ENCODE data around the gene RIMKLB. TPM values are rescaled to one million over a fixed set of nuclear protein-coding genes. Genes with fewer than 3 reads are reported as not detected.

Gene RIMKLB
- total RNA-seq, 1 experiment from 2014 or later, result 87.7 TPM

DNA sequence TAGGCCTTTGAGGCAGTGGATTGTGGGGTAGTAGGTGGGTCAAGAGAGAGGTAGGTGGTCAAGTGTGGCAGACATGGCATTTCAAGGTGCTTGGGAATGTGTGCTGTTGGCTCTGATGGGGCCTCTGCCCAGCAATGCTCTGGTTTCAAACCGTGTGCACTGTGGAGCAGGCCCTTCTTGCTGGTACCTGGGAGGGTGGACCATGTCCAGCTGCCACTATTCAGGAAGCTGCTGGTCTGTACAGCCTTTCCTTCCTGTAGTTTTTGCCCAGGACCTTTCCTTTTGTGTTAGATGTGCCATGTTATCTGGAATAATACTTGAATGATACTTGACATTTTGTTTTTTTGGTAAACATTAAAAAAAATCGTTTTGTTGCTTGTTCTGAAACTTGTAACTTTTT lies 14.8 kb downstream of the RIMKLB start:
- Histone ChIP-seq H3K4ac (ENCODE audit: low read depth, low read length) (no peak overlapping the region), H3K4me1 (ENCODE audit: insufficient read depth, low read length) (no peaks in the 10 kb centered on the region), H3K23me2 (ENCODE audit: insufficient read length, low read depth, low read length, poor library complexity, severe bottlenecking) (no peaks in the 10 kb centered on the region), H4K20me1 (ENCODE audit: control insufficient read depth, insufficient read depth, insufficient read length) (no peaks in the 10 kb centered on the region), H3K9ac (ENCODE audit: extremely low read depth, insufficient read length, low read length) (no peak overlapping the region), H2BK20ac (ENCODE audit: low read depth, low read length, poor library complexity, severe bottlenecking) (no peak overlapping the region), H3K18ac (ENCODE audit: insufficient read length, low read depth, low read length) (no peak overlapping the region), H2AFZ (ENCODE audit: low read length) (no peak overlapping the region), H3T11ph (ENCODE audit: low read length) (no peak overlapping the region), H3K14ac (ENCODE audit: insufficient read depth, low read length) (no peak overlapping the region), H4K91ac (ENCODE audit: insufficient read length, low read depth, low read length) (no peak overlapping the region), H3K9me3 (ENCODE audit: control insufficient read depth, low read depth, low read length) (no peaks in the 10 kb centered on the region), H4K8ac (replicated peaks; ENCODE audit: insufficient read length, low read depth, low read length) (no peak overlapping the region), H3K79me1 (ENCODE audit: insufficient read depth, low read depth, low read length, poor library complexity, severe bottlenecking) (peaks cover 10% of the 10 kb centered on the region), H2BK5ac (ENCODE audit: insufficient read length, low read length) (no peak overlapping the region), H3K4me2 (ENCODE audit: insufficient read depth, insufficient read length, low read length) (no peak overlapping the region), H3K23ac (ENCODE audit: insufficient read length, low read depth, low read length) (no peak overlapping the region), H2AK5ac (ENCODE audit: insufficient read length, low read length) (no peak overlapping the region), H3K56ac (ENCODE audit: insufficient read length, low read depth, low read length) (no peak overlapping the region), H2BK120ac (ENCODE audit: low read depth, low read length, poor library complexity, severe bottlenecking) (no peak overlapping the region), H4K5ac (ENCODE audit: insufficient read length, low read depth, low read length) (no peak overlapping the region), H2BK12ac (ENCODE audit: insufficient read length, low read depth, low read length) (no peak overlapping the region), H2BK15ac (ENCODE audit: low read depth, low read length) (no peak overlapping the region), H3K27me3 (ENCODE audit: insufficient read depth, low read length) (no peaks in the 10 kb centered on the region), H3K27ac (ENCODE audit: insufficient read length, low read depth, low read length) (no peak overlapping the region), H3K79me2 (ENCODE audit: insufficient read depth, low read length) (peaks cover 16% of the 10 kb centered on the region; the same call in 1 of the 2 replicates)
- no peak for DNase-seq
- Mint-ChIP-seq H3K27me3 (ENCODE audit: low read depth) (no peaks in the 10 kb centered on the region), H3K27ac (peak overlapping the region in 2 of 3 experiments; percentile 70 to 87; a peak in 4 of 7 replicates), H3K9me3 (no peaks in the 10 kb centered on the region), H3K4me1 (peaks cover 20 to 25% of the 10 kb centered on the region in 2 experiments), H3K36me3 (ENCODE audit: insufficient read depth in 1 of 3, low read depth in 3 of 3) (peaks cover 19 to 32% (median 29%) of the 10 kb centered on the region in 3 experiments; a peak in 6 of 7 replicates), H3K4me3 (no peak overlapping the region)
- WGBS (ENCODE audit: extremely low coverage, insufficient read length, low lambda C conversion rate), result no CpG with 5 or more reads among the region's 2 CpGs
- TF ChIP-seq, protein P1, sequence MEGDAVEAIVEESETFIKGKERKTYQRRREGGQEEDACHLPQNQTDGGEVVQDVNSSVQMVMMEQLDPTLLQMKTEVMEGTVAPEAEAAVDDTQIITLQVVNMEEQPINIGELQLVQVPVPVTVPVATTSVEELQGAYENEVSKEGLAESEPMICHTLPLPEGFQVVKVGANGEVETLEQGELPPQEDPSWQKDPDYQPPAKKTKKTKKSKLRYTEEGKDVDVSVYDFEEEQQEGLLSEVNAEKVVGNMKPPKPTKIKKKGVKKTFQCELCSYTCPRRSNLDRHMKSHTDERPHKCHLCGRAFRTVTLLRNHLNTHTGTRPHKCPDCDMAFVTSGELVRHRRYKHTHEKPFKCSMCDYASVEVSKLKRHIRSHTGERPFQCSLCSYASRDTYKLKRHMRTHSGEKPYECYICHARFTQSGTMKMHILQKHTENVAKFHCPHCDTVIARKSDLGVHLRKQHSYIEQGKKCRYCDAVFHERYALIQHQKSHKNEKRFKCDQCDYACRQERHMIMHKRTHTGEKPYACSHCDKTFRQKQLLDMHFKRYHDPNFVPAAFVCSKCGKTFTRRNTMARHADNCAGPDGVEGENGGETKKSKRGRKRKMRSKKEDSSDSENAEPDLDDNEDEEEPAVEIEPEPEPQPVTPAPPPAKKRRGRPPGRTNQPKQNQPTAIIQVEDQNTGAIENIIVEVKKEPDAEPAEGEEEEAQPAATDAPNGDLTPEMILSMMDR (conservative IDR thresholded peaks at IDR 0.05), result no peak

All from H9 (cell line).